ENCODE data around the gene CNTNAP2. TPM values are rescaled to one million over a fixed set of nuclear protein-coding genes. Genes with fewer than 3 reads are reported as not detected.
A peak's percentile ranks its signal among the peaks of the same experiment; 100 is the strongest.

CNTNAP2 gene
- total and polyA plus RNA-seq, 2 of the 4 experiments (the other 2 are of a cell fraction), result not detected

DNA sequence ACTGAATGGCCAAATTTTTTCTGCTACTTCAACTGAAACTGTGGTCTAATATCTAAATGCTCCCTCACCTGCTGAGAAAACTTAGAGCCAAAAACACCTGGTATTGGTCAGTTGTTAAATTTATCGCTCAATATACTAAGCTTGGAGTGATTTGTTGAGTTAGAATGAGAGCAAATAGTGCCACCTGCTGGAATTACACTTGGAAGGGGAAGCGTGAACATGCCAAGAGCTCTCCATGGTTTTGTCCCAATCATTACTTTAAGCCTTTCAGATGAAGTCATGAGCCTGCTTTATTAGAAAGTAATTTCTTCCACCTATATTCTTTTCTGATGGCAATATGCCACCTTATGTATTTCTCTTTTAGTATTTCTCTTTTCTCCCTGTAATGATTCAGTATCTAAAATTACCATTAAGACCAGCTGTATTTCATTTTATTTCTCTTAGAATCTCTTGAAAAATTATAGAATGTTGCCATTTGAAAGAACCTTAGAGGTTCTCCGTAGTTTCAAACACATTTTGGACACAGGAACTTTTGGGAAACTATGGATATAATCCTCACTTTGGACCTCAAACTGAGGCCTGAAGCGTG is 2026.2 kb downstream of the CNTNAP2 start:
- dilution Hi-C loops (cut with HindIII; ENCODE audit: low sequenced_read_pairs, unreplicated experiment) (no loop called here), intact Hi-C loops (cut with micrococcal nuclease) (loop anchor here (2.0 to 10.0 kb wide), 2 partner anchors 710 to 898 kb away; no protein-coding TSS in a partner anchor), in situ Hi-C loops (cut with MboI; ENCODE audit: low sequenced_read_pairs) (no loop called here)
- Histone ChIP-seq H3K23ac (ENCODE audit: low read depth, low read length) (no peak overlapping the region), H4K91ac (ENCODE audit: insufficient read depth, low read depth, low read length) (no peak overlapping the region), H2BK120ac (ENCODE audit: low read depth, low read length) (no peak overlapping the region), H2AK5ac (ENCODE audit: low read depth, low read length) (no peak overlapping the region), H3K18ac (ENCODE audit: low read depth, low read length) (no peak overlapping the region), H3K4me3 (ENCODE audit: insufficient read depth, low read depth, low read length) (no peak overlapping the region), H2AFZ (replicated peaks; ENCODE audit: low read length, poor library complexity) (no peak overlapping the region), H3K4ac (ENCODE audit: low read depth, low read length) (no peak overlapping the region), H3K4me1 (ENCODE audit: control insufficient read depth, insufficient read depth, low read length) (no peaks in the 10 kb centered on the region), H4K5ac (ENCODE audit: low read depth, low read length) (no peak overlapping the region), H3K27ac (ENCODE audit: insufficient read depth, low read length) (no peak overlapping the region), H3K14ac (replicated peaks; ENCODE audit: low read depth, low read length) (no peak overlapping the region), H4K8ac (ENCODE audit: low read depth in 2 of 2, low read length in 2 of 2) (no peak overlapping the region), H3K56ac (ENCODE audit: extremely low read depth, insufficient read depth, low read length) (no peak overlapping the region), H3K27me3 (ENCODE audit: control insufficient read depth, insufficient read depth, low read length) (no peaks in the 10 kb centered on the region), H3K9ac (ENCODE audit: low read depth, low read length) (no peak overlapping the region), H3K9me3 (ENCODE audit: control insufficient read depth, insufficient read depth, low read length) (peaks cover 12% of the 10 kb centered on the region), H2BK5ac (ENCODE audit: low read depth, low read length, poor library complexity, severe bottlenecking) (no peak overlapping the region), H3K79me1 (ENCODE audit: low read depth in 1 of 2, low read length in 2 of 2) (no peaks in the 10 kb centered on the region), H2BK15ac (ENCODE audit: low read depth, low read length) (no peak overlapping the region), H3K4me2 (ENCODE audit: low read depth, low read length) (no peak overlapping the region), H3K9me1 (ENCODE audit: insufficient read depth, low read length) (no peaks in the 10 kb centered on the region), H4K20me1 (ENCODE audit: insufficient read depth, low read length) (no peaks in the 10 kb centered on the region), H2AK9ac (replicated peaks; ENCODE audit: low read depth, low read length, poor library complexity) (no peak overlapping the region), H3K36me3 (ENCODE audit: control insufficient read depth, insufficient read depth, low read length) (no peaks in the 10 kb centered on the region), H2BK20ac (ENCODE audit: low read depth, low read length) (no peak overlapping the region)
- BruUV-seq (replicated peaks), result no TSS peak
- no CpG with 5 or more reads among the region's 4 CpGs for WGBS, 2 experiments (ENCODE audit: extremely low coverage in 2 of 2, insufficient read length in 1 of 2)
- ATAC-seq (ENCODE audit: low read depth) (no peak), DNase-seq (peak; percentile 21)
- TF ChIP-seq, protein P1, sequence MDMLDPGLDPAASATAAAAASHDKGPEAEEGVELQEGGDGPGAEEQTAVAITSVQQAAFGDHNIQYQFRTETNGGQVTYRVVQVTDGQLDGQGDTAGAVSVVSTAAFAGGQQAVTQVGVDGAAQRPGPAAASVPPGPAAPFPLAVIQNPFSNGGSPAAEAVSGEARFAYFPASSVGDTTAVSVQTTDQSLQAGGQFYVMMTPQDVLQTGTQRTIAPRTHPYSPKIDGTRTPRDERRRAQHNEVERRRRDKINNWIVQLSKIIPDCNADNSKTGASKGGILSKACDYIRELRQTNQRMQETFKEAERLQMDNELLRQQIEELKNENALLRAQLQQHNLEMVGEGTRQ (IDR thresholded peaks at IDR 0.05; ENCODE audit: low read depth, low read length), result no peak
- TF ChIP-seq, protein P2, sequence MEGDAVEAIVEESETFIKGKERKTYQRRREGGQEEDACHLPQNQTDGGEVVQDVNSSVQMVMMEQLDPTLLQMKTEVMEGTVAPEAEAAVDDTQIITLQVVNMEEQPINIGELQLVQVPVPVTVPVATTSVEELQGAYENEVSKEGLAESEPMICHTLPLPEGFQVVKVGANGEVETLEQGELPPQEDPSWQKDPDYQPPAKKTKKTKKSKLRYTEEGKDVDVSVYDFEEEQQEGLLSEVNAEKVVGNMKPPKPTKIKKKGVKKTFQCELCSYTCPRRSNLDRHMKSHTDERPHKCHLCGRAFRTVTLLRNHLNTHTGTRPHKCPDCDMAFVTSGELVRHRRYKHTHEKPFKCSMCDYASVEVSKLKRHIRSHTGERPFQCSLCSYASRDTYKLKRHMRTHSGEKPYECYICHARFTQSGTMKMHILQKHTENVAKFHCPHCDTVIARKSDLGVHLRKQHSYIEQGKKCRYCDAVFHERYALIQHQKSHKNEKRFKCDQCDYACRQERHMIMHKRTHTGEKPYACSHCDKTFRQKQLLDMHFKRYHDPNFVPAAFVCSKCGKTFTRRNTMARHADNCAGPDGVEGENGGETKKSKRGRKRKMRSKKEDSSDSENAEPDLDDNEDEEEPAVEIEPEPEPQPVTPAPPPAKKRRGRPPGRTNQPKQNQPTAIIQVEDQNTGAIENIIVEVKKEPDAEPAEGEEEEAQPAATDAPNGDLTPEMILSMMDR (conservative IDR thresholded peaks at IDR 0.05; ENCODE audit: low read depth, low read length), result peak; percentile 36; the same call in 1 of the 2 replicates
- TF ChIP-seq RFX5 (IDR thresholded peaks at IDR 0.05; ENCODE audit: low read depth, low read length) (no peak), RAD21 (IDR thresholded peaks at IDR 0.05; ENCODE audit: low read length) (peak; percentile 40; the same call in 1 of the 2 replicates)
- ChIA-PET CTCF (interaction anchor here (0.6 kb wide), 1 partner anchor 1555 kb away, joined by 3 read pairs; no protein-coding TSS in a partner anchor), POLR2A (ENCODE audit: unreplicated experiment) (no interaction called here)
